HepG2 (cell line): ENCODE data around the gene SMIM24. TPM values are rescaled to one million over a fixed set of nuclear protein-coding genes. Genes with fewer than 3 reads are reported as not detected.

Experiments
- ARNT ChIP-seq: fragments of 450-650 bp; IDR thresholded peaks from 2 replicates; pipeline ENCODE4 v1.6.1; 2017
- CBFB ChIP-seq: sonication (generic); formaldehyde crosslinking; IDR thresholded peaks from 2 replicates; pipeline ENCODE4 v1.4.0; 2020; ENCODE audit warnings: missing genetic modification reagents
- CBX2 ChIP-seq, 2 experiments: fragments of 200-600 bp in 1 of 2; sonication (generic); formaldehyde crosslinking in 1 of 2; IDR thresholded peaks; 2 replicates each; pipeline versions ENCODE4 v1.7.0 to v1.8.1; 2018 to 2022; ENCODE audit warnings: low read depth in 2 of 2, low read length in 1 of 2, mild to moderate bottlenecking in 1 of 2, missing genetic modification reagents in 1 of 2
- CCAR2 ChIP-seq: fragments of 200-400 bp; formaldehyde crosslinking; optimal IDR thresholded peaks from 2 replicates; pipeline ENCODE3; 2018; ENCODE audit warnings: low read depth, mild to moderate bottlenecking, low read length, moderate library complexity
- EHMT2 ChIP-seq: fragments of 200-600 bp; sonication (generic); IDR thresholded peaks from 2 replicates; pipeline ENCODE4 v1.7.0; 2017; ENCODE audit warnings: antibody characterized with exemption, low read depth, low read length, borderline replicate concordance
- KLF9 ChIP-seq: IDR thresholded peaks from 2 replicates; pipeline ENCODE4 v1.6.1; 2016; ENCODE audit warnings: low read depth
- NBN ChIP-seq: fragments of 450-650 bp; conservative IDR thresholded peaks from 2 replicates; pipeline ENCODE4 v1.6.1; 2017
- NCOA1 ChIP-seq: sonication (generic); formaldehyde crosslinking; IDR thresholded peaks from 2 replicates; pipeline ENCODE4 v1.9.0; 2021; ENCODE audit warnings: missing genetic modification reagents
- NFIC ChIP-seq: IDR thresholded peaks from 2 replicates; pipeline ENCODE4 v1.6.1; 2012; ENCODE audit warnings: mild to moderate bottlenecking, low read length, inconsistent platforms
- RXRA ChIP-seq: sonication (generic); formaldehyde crosslinking; IDR thresholded peaks from 2 replicates; pipeline ENCODE4 v1.5.1; 2020; ENCODE audit warnings: missing genetic modification reagents
- SAFB2 ChIP-seq: sonication (generic); formaldehyde crosslinking; IDR thresholded peaks from 2 replicates; pipeline ENCODE4 v1.5.1; 2020; ENCODE audit warnings: missing genetic modification reagents, low read depth, mild to moderate bottlenecking, borderline replicate concordance
- SYNCRIP ChIP-seq: fragments of 200-400 bp; formaldehyde crosslinking; IDR thresholded peaks from 2 replicates; pipeline ENCODE4 v1.6.1; 2018; ENCODE audit warnings: mild to moderate bottlenecking, low read depth, low read length; ENCODE audit not compliant: insufficient read depth
- TBX2 ChIP-seq: sonication (generic); formaldehyde crosslinking; IDR thresholded peaks from 2 replicates; pipeline ENCODE4 v1.5.0; 2020; ENCODE audit warnings: missing genetic modification reagents, mild to moderate bottlenecking, borderline replicate concordance
- TRIM24 ChIP-seq: sonication (generic); formaldehyde crosslinking; IDR thresholded peaks from 2 replicates; pipeline ENCODE4 v1.8.0; 2022; ENCODE audit warnings: mild to moderate bottlenecking, missing genetic modification reagents
- ZNF430 ChIP-seq: sonication (generic); formaldehyde crosslinking; IDR thresholded peaks from 2 replicates; pipeline ENCODE4 v1.9.0; 2021; ENCODE audit warnings: mild to moderate bottlenecking, missing genetic modification reagents
- ZNF776 ChIP-seq: sonication (generic); formaldehyde crosslinking; IDR thresholded peaks from 2 replicates; pipeline ENCODE4 v1.4.0; 2020; ENCODE audit warnings: mild to moderate bottlenecking, missing genetic modification reagents
- ZSCAN5A ChIP-seq: sonication (generic); formaldehyde crosslinking; IDR thresholded peaks from 2 replicates; pipeline ENCODE4 v1.8.0; 2022; ENCODE audit warnings: mild to moderate bottlenecking, missing genetic modification reagents, borderline replicate concordance
- ZZZ3 ChIP-seq: sonication (generic); formaldehyde crosslinking; IDR thresholded peaks from 2 replicates; pipeline ENCODE4 v1.4.0; 2020; ENCODE audit warnings: missing genetic modification reagents, mild to moderate bottlenecking, borderline replicate concordance
- polyA plus RNA-seq, 8 experiments: library from polyadenylated mRNA; depleted of rRNA in 3 of 8; stranded (reverse) in 7 of 8; unstranded in 1 of 8; fragments of >200 nt; fragmentation: Illumina TruSeq in 4 of 8; extraction: Trizol in 4 of 8; gene quantifications; 2 replicates each; pipeline versions ENCODE4 v1.2.1 to v1.2.3, GENCODE V29; 2011 to 2016; ENCODE audit warnings: low read depth in 4 of 8, missing spikeins in 1 of 8, mixed read lengths in 1 of 8; ENCODE audit not compliant: insufficient read depth in 1 of 8
- total RNA-seq, 5 experiments: library from RNA; depleted of rRNA; stranded (reverse); fragments of >200 nt; fragmentation: Illumina TruSeq; extraction: Trizol; gene quantifications; 2 replicates each; pipeline ENCODE4 v1.2.3, GENCODE V29; 2016; ENCODE audit warnings: low read depth in 1 of 5
- TF ChIP-seq, protein P1 (sequence below): sonication (generic); formaldehyde crosslinking; conservative IDR thresholded peaks from 2 replicates; pipeline ENCODE4 v1.4.0; 2020; ENCODE audit warnings: missing genetic modification reagents
- TF ChIP-seq, protein P2 (sequence below): sonication (generic); formaldehyde crosslinking; IDR thresholded peaks from 2 replicates; pipeline ENCODE4 v1.4.0; 2020; ENCODE audit warnings: mild to moderate bottlenecking, missing genetic modification reagents
- TF ChIP-seq, protein P3 (sequence below): sonication (generic); formaldehyde crosslinking; IDR thresholded peaks from 2 replicates; pipeline ENCODE4 v1.8.1; 2023; ENCODE audit warnings: missing genetic modification reagents, mild to moderate bottlenecking, borderline replicate concordance
- TF ChIP-seq, protein P4 (sequence below): sonication (generic); formaldehyde crosslinking; IDR thresholded peaks from 2 replicates; pipeline ENCODE4 v1.4.0; 2020; ENCODE audit warnings: missing genetic modification reagents

The SMIM24 gene
- total and polyA plus RNA-seq, 2 of the 13 experiments (the other 11 are each of a cell fraction or from before 2014, with no cell fraction given), result 11.2 to 70.6 TPM

DNA sequence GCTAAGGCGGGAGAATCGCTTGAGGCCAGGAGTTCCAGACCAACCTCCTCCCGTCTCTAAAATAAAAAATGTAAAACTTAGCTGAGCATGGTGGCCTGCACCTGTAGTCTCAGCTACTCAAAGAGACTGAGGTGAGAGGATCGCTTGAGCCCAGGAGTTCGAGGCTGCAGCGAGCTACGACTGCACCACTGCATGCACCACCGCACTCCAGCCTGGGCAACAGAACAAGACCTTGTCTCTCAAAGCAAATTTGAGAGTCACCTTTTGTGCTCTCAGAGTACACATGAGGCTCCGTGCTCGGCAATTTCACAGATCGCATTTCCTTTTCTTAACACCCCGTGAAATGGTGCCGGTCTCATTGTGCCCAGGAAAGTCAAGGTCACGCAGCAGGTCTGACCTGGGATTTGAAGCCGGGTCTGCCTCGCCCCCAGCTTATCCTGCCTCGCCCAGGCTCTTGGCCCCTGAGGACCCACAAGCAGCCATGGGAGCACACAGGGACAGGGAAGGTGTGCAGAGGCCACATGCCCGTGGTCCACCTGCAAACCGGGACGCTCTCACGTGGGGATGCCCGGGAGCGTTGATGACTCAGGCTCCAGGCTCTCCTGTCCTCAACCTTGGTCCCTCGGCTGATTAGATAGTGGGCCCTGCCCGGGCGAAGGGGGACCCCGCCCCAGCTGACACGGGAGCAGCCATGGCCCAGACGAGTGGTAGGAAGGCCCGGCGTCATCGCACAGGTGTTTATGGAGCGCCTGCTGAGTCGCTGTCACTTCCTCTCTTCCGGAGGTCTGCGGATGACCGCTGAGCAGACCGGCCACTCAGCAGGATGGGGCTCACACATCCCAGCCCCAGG, 1.1 kb upstream of the SMIM24 start (continued):
- TF ChIP-seq, protein P1, sequence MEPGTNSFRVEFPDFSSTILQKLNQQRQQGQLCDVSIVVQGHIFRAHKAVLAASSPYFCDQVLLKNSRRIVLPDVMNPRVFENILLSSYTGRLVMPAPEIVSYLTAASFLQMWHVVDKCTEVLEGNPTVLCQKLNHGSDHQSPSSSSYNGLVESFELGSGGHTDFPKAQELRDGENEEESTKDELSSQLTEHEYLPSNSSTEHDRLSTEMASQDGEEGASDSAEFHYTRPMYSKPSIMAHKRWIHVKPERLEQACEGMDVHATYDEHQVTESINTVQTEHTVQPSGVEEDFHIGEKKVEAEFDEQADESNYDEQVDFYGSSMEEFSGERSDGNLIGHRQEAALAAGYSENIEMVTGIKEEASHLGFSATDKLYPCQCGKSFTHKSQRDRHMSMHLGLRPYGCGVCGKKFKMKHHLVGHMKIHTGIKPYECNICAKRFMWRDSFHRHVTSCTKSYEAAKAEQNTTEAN, result peak; percentile 48; the same call in 1 of the 2 replicates
- TF ChIP-seq NBN, result no peak
- TF ChIP-seq NCOA1 (CRISPR knock-in tag), result no peak
- TF ChIP-seq, protein P2, sequence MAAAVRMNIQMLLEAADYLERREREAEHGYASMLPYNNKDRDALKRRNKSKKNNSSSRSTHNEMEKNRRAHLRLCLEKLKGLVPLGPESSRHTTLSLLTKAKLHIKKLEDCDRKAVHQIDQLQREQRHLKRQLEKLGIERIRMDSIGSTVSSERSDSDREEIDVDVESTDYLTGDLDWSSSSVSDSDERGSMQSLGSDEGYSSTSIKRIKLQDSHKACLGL, result peak; percentile 43
- no peak for TF ChIP-seq CCAR2
- TF ChIP-seq ZZZ3 (CRISPR knock-in tag), result no peak
- peak; percentile 48; the same call in 1 of the 2 replicates for TF ChIP-seq ZSCAN5A (CRISPR knock-in tag)
- TF ChIP-seq, protein P3, sequence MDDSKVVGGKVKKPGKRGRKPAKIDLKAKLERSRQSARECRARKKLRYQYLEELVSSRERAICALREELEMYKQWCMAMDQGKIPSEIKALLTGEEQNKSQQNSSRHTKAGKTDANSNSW (CRISPR knock-in tag), result 0 out of 2 replicates have a peak, but pooled peaks have one; percentile 67
- TF ChIP-seq SAFB2 (CRISPR knock-in tag), result peak; percentile 76; the same call in 1 of the 2 replicates
- no peak for TF ChIP-seq KLF9 (CRISPR knock-in tag)
- TF ChIP-seq TRIM24 (CRISPR knock-in tag), result no peak
- no peak for TF ChIP-seq ARNT
- peak; percentile 80; the same call in 1 of the 2 replicates for TF ChIP-seq TBX2
- no peak for TF ChIP-seq EHMT2
- TF ChIP-seq ZNF776 (CRISPR knock-in tag), result peak; percentile 94
- TF ChIP-seq SYNCRIP, result no peak
- TF ChIP-seq, protein P4, sequence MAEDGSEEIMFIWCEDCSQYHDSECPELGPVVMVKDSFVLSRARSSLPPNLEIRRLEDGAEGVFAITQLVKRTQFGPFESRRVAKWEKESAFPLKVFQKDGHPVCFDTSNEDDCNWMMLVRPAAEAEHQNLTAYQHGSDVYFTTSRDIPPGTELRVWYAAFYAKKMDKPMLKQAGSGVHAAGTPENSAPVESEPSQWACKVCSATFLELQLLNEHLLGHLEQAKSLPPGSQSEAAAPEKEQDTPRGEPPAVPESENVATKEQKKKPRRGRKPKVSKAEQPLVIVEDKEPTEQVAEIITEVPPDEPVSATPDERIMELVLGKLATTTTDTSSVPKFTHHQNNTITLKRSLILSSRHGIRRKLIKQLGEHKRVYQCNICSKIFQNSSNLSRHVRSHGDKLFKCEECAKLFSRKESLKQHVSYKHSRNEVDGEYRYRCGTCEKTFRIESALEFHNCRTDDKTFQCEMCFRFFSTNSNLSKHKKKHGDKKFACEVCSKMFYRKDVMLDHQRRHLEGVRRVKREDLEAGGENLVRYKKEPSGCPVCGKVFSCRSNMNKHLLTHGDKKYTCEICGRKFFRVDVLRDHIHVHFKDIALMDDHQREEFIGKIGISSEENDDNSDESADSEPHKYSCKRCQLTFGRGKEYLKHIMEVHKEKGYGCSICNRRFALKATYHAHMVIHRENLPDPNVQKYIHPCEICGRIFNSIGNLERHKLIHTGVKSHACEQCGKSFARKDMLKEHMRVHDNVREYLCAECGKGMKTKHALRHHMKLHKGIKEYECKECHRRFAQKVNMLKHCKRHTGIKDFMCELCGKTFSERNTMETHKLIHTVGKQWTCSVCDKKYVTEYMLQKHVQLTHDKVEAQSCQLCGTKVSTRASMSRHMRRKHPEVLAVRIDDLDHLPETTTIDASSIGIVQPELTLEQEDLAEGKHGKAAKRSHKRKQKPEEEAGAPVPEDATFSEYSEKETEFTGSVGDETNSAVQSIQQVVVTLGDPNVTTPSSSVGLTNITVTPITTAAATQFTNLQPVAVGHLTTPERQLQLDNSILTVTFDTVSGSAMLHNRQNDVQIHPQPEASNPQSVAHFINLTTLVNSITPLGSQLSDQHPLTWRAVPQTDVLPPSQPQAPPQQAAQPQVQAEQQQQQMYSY, result no peak; the same call in 1 of the 2 replicates
- peak; percentile 83; the same call in 1 of the 2 replicates for TF ChIP-seq ZNF430 (CRISPR knock-in tag)
- TF ChIP-seq NFIC, result no peak
- no peak for TF ChIP-seq CBFB
- TF ChIP-seq CBX2 (IDR thresholded peaks at IDR 0.05; ENCODE audit: low read depth, low read length), result no peak
- no peak for TF ChIP-seq CBX2 (CRISPR knock-in tag; IDR thresholded peaks at IDR 0.05; ENCODE audit: low read depth)
- TF ChIP-seq RXRA (CRISPR knock-in tag), result peak; percentile 64; the same call in 1 of the 2 replicates
